LHCN-M2 (cell line): Measurements from ENCODE around the gene NUBP1. TPM values are rescaled to one million over a fixed set of nuclear protein-coding genes. Genes with fewer than 3 reads are reported as not detected.

Source experiments
- DNase-seq: peaks from one replicate; pipeline ENCODE4 v3.0.0-alpha.2; 2012; ENCODE audit warnings: low read depth
- total RNA-seq: library from RNA; depleted of rRNA; stranded (reverse); fragments of >200 nt; gene quantifications from 2 replicates; pipeline ENCODE4 v1.2.3, GENCODE V29; 2014; rRNA removed

NUBP1 gene
- total RNA-seq, 1 experiment from 2014 or later = 28.3 TPM

DNA sequence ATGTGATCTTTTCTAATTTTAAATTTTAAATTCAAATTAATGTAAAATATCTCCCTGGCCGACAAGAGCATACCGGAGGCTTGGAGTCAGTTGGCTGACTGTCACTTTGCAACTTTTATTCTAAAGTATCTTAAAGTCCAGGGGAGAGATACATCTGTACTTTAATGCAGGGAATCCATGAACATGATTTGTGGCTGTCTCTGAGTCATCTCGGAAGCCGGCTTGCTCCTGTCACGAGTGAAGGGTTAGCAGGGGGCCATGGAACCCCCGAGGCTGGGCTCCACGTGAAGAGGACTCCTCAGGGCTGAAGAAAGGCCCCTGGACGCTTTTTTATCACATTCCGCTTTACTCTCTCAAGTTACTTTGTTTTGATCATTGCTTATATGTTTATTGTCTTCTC, 61.7 kb downstream of the NUBP1 start:
- no peak for DNase-seq

DNA sequence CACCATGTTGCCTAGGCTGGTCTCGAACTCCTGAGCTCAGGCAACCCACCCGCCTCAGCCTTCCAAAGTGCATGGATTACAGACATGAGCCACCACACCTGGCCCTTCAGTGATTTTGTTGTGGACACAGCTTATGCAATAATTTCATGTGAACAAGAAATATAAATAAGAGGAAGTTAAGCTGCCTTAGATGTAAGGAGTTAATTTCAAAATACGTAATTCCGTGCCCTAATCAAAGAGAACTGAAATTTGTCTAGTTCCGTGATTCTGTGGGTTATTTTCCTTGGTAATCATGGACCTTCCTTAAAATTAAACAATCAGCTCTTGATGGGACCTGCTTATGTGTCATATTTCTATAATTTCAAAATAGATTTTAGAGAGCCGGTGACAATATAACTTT, 63.1 kb downstream of the NUBP1 start:
- no peak for DNase-seq

DNA sequence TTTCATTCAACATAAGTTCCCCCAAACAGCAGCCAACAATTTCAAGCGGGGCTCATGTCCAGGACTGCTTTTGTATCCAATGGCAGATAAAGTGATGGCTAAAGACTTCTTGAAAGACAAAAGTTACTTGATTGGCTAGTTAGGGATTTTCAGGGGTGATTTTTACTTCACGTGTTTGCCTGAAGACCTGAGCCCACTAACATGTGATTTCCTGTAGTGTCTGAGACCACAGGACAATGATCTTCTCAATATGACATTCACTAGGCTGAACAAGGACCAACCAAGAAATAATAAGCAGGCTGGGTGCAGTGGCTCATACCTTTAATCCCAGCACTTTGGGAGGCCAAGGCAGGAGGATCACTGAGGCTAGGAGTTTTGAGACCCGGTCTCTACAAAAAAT, 64.6 kb downstream of the NUBP1 start:
- DNase-seq = no peak

DNA sequence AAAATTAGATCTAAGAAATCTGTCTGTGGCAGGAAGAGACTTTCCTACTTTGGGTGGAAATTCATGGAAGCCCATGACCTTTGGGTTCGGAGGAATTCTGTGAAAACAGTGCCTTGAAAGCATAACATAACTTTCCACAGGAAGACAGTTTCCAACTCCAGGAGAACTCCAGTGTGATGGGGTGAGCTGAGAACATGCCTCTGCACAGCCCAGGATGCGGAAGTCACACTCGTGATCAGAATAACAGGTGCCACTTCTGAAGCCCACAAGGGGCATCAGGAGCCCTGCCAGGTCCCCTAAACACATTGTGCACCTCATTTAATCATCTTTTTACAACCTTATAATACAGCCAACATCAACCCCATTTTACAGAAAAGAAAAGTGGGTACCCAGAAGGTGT, 65.2 kb downstream of the NUBP1 start:
- DNase-seq = no peak

DNA sequence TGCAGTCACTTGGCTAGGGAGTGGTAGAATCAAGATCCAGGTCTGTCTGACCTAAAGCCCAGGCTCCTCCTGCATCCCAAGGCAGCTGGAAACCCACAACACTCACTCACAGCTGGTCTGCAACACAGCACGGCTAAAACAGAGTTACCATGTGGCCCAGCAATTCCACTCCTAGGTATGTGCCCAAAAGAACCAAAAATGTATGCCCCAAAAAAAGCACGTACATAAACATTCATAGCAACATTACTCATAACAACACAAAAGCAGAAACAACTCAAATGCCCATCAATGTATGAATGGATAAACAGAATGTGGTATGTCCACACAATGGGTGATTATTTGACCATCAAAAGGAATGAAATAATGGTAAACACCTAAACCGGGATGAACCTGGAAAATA, 66.1 kb downstream of the NUBP1 start:
- no peak for DNase-seq

DNA sequence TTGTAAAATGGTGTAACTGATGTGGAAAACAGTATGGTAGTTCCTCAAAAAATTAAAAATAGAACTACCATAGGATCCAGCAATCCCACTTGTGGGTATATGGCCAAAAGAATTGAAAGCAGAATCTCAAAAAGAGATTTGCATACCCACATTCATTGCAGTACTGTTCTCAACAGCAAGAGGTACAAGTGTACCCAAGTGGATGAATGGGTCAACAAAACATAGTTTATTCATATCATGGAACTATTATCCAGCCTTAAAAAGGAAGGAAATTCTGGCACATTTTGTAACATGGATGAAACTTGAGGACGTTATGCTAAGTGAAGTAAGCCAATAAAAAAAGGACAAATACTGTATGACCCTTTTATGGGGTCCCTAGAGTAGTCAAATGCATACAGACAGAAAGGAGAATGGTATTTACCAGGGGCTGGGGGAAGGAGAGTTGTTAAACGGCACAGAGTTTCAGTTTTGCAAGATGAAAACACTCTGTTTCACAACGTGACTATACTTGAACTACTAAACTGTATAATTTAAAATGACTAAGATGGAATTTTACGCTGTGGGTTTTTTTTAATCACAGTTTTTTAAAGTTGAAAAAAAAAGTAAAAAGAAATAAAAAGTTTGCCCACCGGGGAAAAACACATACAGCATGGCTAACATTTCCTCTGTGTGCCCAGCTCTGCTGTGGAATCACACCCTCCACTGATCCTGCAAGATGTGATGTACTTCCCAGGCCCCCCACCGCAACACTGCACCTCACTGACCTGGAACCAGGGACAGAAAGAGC, 68.9 kb downstream of the NUBP1 start:
- no peak for DNase-seq

DNA sequence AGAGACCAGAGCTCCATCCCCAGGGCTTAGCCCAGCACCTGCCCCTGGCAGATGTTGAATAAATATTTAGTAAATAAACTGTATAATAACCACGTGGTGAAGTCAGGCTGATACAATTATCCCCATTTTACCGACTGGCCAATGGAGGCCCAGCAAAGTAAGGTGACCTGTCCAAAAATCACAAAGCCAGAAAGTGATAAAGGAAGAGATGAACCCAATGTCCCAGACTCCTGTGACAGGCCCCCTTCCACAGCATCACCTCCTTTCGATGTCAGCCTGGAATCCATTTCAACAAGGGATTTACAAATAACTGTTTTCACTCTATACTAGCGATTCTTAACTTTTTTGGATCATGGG, 69.4 kb downstream of the NUBP1 start:
- DNase-seq = no peak

DNA sequence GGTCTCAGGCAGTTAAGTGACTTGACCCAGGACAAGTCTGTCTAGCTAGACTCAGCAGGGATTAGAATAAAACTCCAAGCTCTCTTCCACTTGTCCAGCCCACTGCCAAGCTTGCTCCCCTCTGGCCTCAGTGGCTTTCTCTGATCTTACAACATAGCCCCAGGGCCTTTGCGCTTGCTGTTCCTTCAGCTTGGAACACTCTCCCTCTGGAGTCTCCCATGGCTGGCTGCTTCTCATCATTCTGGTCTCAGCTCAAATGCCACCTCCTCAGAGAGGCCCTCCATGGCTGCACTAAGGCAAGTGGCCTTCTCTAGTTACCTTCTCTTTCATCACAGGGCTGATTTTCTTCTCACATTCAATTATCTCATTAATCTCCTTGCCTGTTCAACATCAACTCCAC, 73.9 kb downstream of the NUBP1 start:
- DNase-seq = no peak

DNA sequence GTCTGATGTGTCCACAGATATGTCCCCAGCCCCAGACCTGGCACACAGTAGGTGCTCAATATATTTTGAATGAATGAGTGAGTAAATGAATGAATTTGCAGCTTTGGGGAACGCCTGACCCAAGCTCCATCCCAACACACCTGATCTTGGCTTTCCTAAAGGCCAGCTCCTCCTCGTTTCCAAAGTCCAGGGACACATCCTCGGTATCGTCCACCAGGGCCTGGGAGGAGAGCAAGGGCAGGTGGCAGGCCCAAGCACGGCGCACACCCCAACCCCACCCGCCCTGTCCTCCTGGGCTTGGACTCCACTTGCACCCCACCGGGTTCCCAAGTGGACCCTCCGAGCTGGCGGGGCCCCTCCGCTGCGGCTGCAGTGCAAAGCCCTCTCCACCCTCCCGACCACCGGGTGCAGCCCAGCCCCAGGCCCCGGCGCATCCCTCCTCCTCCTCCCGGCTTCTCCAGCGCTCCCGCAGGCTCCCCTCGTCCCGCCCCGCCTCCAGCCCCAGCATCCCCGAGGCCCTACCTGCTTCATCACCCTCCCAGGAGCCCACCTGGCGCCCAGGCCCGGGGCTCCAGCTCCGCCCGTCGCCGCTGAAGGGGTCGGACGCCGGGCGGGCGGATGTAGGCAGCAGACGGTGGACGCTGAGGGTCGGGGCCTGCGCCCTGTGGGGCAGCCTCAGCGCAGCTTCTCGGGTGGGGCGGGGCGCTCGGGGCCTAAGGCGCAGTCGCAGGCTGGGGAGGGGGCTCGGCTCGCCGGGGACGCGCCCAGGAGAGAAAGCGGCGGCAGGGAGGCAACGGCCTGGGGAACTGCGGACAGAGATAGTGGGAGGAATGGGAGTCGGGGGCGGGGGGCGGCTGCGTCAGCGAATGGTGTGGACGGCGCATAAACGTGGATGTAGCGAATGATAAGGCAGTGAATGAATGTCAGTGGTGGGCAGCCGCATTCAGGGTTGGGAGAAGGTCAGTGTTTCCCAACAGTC, 74.6 kb downstream of the NUBP1 start, which contains the start of gene TVP23A:
Gene TVP23A (minus strand): TSS at position 832 of the 979 bp plus-strand sequence. CDS start 301 bp downstream, at position 531.
- no peak for DNase-seq

Other genes with a start within 250 kb of the NUBP1 start
- gene EMP2, start 163.2 kb upstream of the NUBP1 start, total RNA-seq = 56.7 and 61.8 TPM in 2 replicates
- gene TEKT5, start 48.9 kb upstream of the NUBP1 start, total RNA-seq = not detected in 2 replicates
- not detected in 2 replicates for gene TVP23A, start 75.0 kb downstream of the NUBP1 start, total RNA-seq
- 1.1 TPM in 2 replicates for gene CIITA, start 133.4 kb downstream of the NUBP1 start, total RNA-seq
- 50.7 and 62.3 TPM in 2 replicates for gene DEXI, start 198.6 kb downstream of the NUBP1 start, total RNA-seq
- 13.4 and 15.3 TPM in 2 replicates for gene CLEC16A, start 200.7 kb downstream of the NUBP1 start, total RNA-seq